Activated CD4-positive, CD25-positive, alpha-beta regulatory T cell treated with anti-CD3 and anti-CD28 coated beads, Interleukin-2, amount 50 U/mL, for 72 hours (primary cell): ENCODE measurements around the gene KRTAP19-2.
"Not testable (repeated sequence)": the region's sequence is repeated elsewhere in the genome, so short reads cannot be mapped to it uniquely, and the experiment has no call there.

Experiments
- DNase-seq: peaks from one replicate; pipeline ENCODE4 v3.0.0; 2021

The KRTAP19-2 gene, protein sequence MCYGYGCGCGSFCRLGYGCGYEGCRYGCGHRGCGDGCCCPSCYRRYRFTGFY

DNA sequence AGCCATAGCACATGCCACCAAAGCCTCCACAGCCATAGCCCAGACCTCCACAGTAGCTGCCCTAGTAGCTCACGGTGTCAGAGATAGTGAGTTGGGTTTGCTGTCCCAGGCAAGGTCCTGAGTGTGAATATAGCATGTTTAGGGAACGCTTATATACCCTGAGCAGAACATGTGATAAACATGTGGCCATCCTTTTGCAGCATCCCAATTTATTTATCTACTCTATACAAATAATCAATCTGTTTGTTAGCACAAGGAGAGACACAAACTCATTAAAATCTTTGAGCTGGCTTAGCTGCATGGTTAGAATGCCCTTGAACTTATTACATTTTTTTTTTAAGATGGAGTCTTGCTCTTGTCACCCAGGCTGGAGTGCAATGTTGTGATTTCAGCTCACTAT, at the start of gene KRTAP19-2:
KRTAP19-2 (minus strand) TSS at position 101 of the 400 bp plus-strand sequence; CDS start at position 13, 88 bp downstream.
- DNase-seq, result no peak

DNA sequence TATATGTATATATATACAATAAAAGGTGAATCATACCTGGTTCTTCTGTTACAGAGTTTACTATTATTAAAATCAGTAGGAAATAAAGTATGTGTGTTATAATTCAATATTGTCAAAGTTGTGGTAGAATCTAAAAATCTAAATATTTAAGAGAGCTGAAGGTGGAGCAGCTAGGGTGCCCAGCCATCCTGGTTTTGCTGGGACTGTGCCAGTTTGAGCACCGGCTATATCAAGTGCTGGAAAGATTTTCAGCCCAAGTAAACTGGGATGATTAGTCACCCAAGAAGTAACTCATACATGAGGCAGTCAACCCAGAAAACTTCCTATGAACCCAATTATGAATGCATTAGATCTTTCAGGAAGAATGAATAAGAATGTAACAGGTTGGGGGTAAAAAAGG, 31.6 kb upstream of the KRTAP19-2 start:
- no peak for DNase-seq

DNA sequence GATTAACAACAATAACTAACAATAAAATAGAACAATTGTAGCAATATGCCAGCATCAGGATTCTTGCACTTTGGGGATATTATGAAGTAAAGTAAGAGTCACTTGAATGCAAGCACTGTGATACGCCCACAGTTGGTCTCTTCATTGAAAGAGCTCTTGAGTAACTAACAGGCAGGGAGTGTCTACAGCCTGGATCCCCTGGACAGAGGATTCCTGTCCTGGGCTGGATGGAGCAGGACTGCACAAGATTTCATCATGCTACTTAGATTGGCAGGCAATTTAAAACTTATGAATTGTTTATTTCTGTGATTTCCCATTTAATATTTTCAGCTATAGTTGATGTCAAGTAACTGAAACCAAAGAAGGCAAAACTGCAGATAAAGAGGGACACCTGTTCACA, 28.4 kb upstream of the KRTAP19-2 start:
- DNase-seq, result no peak

DNA sequence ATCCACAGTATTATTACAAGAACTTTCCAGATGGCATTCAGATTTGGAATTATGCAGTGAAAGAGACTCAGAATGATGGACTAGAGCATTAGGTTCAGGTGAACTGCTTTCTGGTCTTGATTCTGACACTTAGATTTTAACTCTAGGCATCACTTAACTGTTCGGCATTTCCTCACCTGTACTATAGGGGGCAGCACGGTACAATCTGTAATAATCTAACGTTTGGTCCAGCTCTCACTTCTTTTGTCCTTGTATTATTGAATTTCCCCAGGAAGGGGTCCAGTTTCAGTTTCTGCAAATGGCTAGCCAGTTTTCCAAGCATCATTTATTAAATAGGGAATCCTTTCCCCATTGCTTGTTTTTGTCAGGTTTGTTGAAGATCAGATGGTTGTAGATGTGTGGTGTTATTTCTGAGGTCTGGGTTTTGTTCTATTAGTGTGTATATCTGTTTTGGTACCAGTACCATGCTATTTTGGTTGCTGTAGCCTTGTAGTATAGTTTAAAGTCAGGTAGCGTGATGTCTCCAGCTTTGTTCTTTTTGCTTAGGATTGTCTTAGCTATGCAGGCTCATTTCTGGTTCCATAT, 18.5 kb upstream of the KRTAP19-2 start:
- DNase-seq, result not testable (repeated sequence)

DNA sequence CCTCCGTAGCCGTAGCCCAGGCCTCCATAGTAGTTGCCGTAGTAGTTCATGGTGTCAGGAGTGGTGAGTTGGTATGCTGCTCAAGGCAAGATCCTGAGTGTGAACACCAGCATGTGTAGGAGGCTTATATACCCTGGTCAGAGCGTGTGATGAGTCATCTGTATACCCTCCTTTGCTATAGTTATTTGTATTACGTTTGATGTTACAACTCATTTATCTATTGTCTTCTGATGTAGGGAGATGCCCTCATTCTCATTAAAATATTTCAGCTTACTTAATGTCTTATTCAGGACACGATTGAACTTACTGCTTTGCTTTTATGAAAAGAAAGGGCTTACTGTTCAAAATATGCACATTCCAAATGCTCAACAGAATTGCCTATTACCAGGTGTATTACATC, 14.8 kb upstream of the KRTAP19-2 start, which contains the start of gene KRTAP19-5:
KRTAP19-5 (minus strand) TSS at position 101 of the 400 bp plus-strand sequence; CDS start at position 50, 51 bp downstream.
- DNase-seq, result no peak

DNA sequence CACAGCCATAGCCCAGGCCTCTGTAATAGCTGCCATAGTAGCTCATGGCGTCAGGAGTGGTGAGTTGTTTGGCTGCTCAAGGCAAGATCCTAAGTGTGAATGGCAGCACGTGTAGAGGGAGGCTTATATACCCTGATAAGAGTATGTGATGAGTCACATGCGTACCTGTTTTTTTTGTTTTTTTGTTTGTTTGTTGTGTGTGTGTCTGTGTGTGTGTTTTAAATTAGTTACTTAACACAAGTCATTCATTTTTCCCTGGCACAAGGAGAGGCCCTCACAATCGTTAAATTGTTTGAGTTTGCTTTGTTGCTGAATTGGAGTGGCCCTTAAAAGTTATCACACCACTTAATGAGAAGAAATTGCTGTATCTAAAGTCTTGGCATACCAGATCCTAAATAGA, 9.8 kb upstream of the KRTAP19-2 start, which contains the start of gene KRTAP19-4:
KRTAP19-4 (minus strand) TSS at position 101 of the 400 bp plus-strand sequence; CDS start at position 46, 55 bp downstream.
- DNase-seq, result no peak

DNA sequence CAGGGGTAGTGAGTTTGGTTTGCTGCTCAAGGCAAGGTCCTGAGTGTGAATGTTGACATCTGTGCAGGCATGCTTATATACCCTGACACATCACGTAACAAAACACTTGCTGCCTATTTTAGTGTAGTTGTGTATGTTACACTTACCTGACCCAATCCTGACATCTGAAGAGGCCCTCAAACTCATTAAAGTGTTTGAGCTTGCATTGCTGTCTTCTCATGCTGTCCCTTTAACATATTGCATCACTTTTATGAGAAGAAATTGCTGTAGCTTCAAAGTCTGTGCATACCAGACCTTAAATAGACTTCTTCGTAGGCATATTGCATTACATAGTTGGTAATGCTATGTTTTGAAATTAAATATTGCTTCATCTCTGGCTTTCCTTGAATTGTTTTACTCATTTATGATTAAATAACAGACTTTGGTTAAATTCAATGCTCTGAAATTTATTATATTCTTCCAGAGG, 4.8 kb upstream of the KRTAP19-2 start, which contains the start of gene KRTAP19-3:
KRTAP19-3 (minus strand) TSS at position 51 of the 466 bp plus-strand sequence. CDS start 56 bp downstream, outside the sequence.
- no peak for DNase-seq

DNA sequence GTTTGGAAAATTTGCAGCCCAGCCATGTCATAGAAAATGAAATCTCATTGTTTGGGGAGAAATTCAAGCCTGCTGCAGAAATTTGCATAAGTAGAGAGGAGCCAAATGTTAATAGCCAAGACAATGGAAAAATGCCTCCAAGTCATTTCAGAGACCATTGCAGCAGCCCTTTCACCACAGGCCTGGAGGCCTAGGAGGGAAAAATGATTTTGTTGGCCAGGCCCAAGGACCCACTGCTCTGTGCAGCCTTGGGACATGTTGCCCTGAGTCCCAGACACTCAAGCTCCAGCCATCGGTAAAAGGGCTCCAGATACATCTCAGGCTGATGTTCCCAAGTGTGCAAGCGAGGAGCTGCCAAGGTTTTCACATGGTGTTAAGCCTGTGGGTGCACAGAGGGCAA, 1.1 kb downstream of the KRTAP19-2 start:
- no peak for DNase-seq

DNA sequence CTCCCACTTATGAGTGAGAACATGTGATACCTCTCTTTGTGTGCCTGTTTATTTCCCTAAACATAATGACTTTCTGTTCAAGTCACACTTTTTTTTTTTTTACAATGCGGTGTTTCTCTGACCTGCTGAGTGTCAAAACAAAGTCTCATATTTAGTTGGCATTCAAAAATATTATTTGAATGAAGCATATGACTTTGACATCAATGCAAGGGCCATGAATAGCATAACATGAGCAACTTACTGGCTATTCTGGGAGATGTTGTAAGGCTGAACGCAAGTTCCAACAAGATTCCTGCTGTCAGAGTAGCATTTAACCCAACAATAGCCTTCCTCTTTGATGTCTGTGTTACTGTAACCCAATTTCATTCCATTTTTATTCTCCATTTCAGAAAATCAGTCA, 5.1 kb downstream of the KRTAP19-2 start:
- no peak for DNase-seq

DNA sequence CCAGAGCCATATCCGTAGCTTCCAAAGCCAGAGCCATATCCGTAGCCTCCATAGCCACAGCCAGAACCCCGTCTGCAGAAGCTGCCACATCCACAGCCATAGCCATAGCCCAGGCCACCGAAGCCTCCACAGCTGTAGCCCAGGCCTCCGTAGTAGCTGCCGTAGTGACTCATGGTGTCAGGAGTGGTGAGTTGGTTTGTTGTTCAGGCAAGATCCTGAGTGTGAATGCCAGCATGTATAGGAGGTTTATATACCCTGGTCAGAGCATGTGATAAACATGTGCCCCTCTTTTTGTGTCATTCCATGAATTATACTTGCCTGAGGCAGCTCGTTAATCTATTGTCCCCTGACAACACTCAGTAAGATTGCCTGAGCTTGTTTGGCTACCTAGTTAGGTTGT, 7.1 kb downstream of the KRTAP19-2 start, which contains the start of gene KRTAP19-1:
KRTAP19-1 (minus strand) TSS at position 223 of the 400 bp plus-strand sequence; CDS start at position 173, 50 bp downstream.
- no peak for DNase-seq

DNA sequence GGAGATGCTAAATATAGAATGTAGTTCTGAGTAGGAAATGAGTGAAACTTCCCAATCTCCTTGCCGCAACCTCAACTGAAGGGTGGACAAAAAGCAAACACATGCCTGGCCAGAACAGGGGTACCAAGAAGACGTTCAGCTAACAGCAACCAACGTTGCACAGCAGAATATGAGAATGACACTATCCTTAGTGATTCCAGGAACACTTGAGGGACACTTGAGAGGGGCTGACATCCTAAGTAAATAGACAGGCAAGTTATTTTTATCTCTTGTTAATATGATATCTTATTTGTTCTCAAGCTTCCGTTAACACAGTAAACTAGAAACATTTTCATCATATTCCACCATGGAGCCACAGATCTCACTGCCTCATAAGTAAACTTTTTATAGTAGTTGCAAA, 8.0 kb downstream of the KRTAP19-2 start:
- DNase-seq, result no peak

DNA sequence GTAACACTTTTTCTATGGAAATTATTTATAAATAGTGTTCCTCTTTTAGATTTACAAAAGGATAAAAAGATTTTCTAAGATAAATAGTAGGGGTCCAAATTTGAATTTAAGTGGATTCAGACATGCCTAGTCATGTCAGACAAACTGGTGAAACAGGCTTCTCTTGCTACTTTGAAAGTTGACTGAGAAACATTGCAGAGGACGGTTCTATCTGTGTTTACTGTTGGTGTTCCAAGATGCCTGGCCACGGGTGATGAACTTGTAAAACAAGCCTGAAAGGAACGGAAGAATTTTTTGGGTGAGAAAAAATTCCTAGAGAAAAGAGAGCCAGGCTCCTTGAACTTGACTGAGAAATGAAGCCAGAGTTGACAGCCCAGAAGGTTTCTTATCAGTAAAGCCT, 9.2 kb downstream of the KRTAP19-2 start:
- no peak for DNase-seq

DNA sequence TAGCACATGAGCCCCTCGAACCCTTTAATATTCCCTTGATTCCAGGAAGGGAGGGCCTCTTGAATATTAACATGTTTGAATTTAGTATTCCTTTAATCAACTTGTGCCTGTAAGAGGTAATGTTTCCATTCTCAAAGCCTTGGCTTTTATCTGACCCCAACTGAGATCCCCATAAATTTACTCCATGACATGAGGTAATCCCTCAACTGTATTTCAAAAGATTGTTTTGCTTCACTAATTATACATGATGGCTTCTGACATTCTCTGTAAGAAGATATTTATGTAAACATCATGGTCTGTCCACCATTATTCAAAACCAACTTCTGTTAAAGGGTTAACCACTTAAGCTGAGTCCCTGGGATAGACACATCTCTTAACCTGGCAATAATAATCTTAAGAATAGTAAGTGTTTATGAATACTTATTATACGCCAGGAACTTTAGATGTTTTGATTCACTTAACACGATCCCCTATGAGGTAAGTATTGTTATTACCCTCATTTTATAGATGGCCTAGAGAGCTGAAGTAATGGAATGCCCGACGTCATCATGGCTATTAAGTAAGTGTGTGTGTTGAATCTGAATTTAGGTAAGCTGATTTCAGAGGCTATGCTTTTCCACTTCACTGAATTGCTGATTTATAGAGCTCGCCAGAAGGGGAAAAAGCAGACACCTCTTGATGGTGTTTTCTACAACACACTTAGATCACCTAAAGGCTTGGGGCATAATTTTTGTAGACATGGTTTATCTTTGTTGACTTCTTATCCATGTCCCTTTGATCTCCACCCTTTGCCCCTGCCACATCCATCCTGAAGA, 18.1 kb downstream of the KRTAP19-2 start:
- no peak for DNase-seq

DNA sequence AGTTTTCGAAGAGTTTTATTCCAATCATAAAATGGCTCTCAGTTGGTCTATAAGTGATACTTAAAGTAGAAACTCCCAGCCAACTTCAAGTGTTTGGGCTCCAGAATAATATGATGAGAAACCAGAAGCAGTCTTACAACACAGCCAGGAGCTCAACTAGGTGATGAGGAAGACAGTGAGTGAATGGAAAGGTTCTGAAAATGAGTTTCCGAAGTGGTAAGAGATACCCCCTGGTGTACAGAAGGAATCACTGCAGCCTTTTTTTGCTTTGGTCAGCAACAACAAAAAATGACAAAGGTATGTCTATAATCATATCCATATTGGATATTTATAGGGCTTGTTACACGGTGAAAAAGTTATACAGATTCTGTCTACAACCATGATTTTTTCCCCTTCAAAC, 23.5 kb downstream of the KRTAP19-2 start:
- DNase-seq, result no peak

DNA sequence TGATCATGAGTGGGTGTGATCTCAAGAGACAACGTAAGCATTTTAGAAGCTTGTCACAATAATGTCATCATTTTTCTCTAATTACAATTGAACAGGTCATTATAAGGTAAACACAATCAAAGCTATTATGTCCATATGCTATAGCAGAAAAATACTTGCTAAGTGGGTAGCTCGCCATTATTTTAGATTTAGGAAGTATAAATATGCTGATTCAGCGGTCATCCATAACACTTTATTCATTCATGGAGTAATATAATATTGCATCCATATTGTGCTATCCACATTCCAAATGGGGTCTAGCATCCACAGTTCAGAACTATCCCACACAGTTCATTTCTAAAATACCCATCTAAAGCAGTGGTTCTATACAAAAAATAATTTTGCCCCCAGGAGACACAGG, 38.7 kb downstream of the KRTAP19-2 start:
- no peak for DNase-seq

DNA sequence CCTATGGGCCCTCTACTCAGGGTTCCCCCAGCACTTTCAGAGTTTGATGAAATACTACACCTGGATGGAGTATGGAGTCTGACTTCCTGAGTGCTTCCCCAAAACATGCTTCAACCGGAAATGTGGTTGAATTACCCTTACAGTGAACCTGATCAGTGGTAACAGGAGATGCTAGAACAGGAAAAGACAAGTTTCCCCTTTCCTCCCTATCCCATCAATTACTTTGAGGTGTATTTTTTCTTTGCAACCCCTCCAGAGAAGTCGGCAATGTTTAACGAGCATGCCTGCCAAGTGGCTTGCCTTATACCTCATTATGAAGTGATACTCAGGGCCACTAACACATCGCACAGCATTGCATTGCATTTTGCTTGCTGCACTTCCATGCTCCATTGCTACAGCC, 40.2 kb downstream of the KRTAP19-2 start:
- no peak for DNase-seq

DNA sequence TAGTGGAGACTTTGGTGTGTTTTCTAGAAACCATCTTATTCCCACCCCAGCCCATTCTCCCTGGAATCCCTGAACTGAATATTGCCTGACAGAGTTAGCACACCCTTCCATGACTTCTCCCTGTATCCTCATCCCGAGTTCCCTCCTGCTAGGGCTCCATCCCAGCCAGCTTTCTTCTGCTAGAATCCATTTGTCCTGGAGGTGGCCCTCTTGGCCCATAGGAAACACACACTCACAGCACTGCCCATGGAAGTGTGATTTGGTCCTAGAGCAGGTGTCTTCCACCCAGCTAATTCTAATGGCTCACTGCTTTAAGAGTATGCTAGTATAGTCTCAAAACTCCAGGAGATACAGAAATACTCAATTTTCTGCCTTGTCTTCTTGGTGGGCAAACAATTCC, 43.0 kb downstream of the KRTAP19-2 start:
- no peak for DNase-seq

DNA sequence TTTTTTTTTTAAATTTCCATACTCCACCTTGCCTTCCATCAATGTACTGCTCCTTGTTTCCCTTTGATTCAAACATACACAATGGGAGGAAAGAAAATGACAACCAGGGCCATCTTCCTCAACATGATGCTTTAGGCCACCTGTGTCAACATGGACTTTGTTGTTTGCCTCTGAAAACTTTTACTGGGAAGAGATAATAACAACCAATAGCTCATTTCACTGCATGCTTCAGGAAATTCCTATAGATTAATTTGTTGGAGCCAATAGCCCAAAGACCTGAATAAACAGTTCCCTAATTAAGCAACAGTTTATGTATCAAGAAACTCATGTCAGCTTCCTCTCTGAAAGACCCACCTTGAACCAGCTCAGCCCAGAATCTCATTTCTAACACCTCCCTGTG, 44.0 kb downstream of the KRTAP19-2 start:
- no peak for DNase-seq

DNA sequence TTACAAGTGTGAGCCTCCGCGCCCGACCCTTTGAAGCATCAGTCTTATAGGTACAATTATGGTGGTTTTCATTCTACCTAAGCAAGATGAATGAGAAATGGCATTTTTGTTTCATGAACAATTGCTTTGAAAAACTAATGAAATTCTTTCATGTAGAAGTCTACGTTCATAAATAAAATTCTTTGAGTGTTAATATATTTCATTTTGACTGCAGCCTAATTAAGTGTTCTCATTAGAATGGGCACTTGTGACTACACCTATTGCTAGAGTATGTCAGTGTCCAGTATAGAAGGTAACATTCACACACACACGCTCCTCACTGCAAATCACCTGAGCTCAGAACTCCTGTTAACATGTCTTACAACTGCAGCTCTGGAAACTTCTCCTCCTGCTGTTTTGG, 47.3 kb downstream of the KRTAP19-2 start, which contains the start of gene KRTAP15-1:
KRTAP15-1 (plus strand) TSS at position 301 of the 400 bp plus-strand sequence; CDS start at position 354, 53 bp downstream.
- no peak for DNase-seq
